ENCODE measurements around the gene JMJD6. TPM values are rescaled to one million over a fixed set of nuclear protein-coding genes. Genes with fewer than 3 reads are reported as not detected.

Gene JMJD6
- total RNA-seq, 3 donors from 2014 or later (not counting 1 experiment from before 2014, with no cell fraction given) = 169 to 257 (median 195) TPM

DNA sequence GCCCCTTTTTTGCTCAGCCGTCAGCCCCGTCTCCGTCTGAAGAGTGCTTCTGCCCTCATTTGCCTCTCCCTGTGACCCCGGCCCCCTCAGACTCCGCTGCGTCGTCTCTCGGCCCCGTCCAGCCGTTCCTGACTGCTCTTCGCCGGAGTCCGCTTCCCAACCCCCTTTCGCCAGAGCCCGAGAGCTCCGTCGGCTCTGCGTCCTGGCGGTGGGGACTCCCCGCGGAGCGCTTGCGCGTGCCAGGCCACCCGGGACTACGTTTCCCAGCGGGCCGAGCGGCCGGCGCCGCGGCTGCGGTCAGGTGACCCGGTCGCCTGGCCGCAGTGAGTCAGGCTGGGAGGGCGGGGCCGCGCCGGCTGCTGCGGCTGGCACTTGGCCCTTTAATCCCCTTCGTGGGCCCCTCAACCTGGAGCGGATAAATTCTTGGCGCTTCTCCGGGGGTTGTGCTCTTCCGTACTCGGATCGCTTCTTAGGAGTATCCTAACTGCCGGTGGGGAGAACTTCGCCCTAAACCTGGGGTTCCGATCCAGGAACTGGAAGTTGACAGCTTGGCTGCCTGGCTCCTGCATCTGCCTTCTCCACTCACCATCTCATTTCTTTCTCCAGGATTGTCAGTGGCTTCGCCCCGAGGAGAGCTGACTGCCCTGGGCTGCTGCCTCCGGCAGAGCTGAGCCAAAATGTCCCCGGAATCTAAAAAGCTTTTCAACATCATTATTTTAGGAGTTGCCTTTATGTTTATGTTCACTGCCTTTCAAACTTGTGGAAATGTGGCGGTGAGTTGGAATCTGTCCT is 11.5 kb upstream of the JMJD6 start, which contains the start of gene MFSD11:
Gene MFSD11, plus strand, starts transcription at position 444 of the 792 bp plus-strand sequence. Its CDS starts 234 bp downstream, at position 678.
- Mint-ChIP-seq H3K4me3 (peak within 1 kb of the TSS; percentile 96), H3K4me1 (peaks cover 53 to 54% of the 10 kb centered on the region in 2 donors), H3K36me3 (peaks cover 35% of the 10 kb centered on the region), H3K27ac (peak within 1 kb of the TSS; percentile 99), H3K9me3 (no peaks in the 10 kb centered on the region), H3K27me3 (ENCODE audit: low read depth in 2 of 2) (no peaks in the 10 kb centered on the region)
- Histone ChIP-seq H3K36me3 (ENCODE audit: control insufficient read depth, insufficient read depth, low read length) (peaks cover 38% of the 10 kb centered on the region), H3K27ac (ENCODE audit: low read length) (peak within 1 kb of the TSS; percentile 98), H3K4me3 (ENCODE audit: low read length) (peak within 1 kb of the TSS; percentile 81), H3K27me3 (ENCODE audit: control insufficient read depth, insufficient read depth, low read length) (no peaks in the 10 kb centered on the region), H3K9me3 (ENCODE audit: control insufficient read depth, insufficient read depth, low read length) (no peaks in the 10 kb centered on the region), H3K4me1 (ENCODE audit: control insufficient read depth, insufficient read depth, low read length) (peaks cover 23% of the 10 kb centered on the region)
- TF ChIP-seq, protein P1, sequence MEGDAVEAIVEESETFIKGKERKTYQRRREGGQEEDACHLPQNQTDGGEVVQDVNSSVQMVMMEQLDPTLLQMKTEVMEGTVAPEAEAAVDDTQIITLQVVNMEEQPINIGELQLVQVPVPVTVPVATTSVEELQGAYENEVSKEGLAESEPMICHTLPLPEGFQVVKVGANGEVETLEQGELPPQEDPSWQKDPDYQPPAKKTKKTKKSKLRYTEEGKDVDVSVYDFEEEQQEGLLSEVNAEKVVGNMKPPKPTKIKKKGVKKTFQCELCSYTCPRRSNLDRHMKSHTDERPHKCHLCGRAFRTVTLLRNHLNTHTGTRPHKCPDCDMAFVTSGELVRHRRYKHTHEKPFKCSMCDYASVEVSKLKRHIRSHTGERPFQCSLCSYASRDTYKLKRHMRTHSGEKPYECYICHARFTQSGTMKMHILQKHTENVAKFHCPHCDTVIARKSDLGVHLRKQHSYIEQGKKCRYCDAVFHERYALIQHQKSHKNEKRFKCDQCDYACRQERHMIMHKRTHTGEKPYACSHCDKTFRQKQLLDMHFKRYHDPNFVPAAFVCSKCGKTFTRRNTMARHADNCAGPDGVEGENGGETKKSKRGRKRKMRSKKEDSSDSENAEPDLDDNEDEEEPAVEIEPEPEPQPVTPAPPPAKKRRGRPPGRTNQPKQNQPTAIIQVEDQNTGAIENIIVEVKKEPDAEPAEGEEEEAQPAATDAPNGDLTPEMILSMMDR (IDR thresholded peaks at IDR 0.05) = no peak
- intact Hi-C loops (cut with micrococcal nuclease) = loop anchor here (1.0 to 10.0 kb wide), 3 partner anchors 22 to 473 kb away; partner anchors contain the start of gene UBALD2
- under 1% methylated on average over 55 of the region's 57 CpGs for WGBS (ENCODE audit: insufficient coverage)
- ATAC-seq (peak; percentile 59 to 82 (median 69)), DNase-seq (peak; percentile 91 to 97)

DNA sequence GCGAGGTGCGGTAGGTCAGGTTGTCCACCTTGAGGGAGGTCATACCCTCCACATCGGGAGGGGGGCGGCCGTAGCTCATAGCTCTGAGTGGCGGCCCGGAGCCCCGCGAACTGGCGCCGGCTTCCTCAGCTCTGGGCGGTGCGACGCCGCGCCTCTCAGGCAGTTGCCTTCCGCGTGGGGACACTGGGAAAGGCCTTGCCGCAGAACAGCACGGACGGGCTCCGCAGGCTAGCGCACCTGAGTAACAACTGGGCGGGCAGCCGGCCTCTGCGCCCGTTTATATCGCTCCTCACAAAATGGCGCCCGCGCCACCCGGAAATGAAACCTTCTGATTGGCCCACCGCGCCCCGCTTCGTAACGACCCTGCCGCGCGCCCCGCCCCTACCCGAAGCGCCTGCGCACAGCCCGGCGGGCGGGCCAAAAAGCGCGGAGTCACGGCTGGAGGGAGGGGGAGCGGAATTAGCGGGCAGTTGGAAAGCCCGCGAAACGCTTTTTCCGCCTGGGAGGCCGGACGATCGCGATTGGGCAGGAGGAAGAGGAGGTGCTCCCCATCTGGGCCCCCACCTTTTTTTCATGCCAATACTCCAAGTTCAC is 10.8 kb upstream of the JMJD6 start, which contains the start of gene SRSF2:
Gene SRSF2, minus strand, starts transcription at position 250 of the 594 bp plus-strand sequence. Its CDS starts 171 bp downstream, at position 79.
- Mint-ChIP-seq H3K27ac (peak within 1 kb of the TSS; percentile 99 to 100), H3K4me3 (peak within 1 kb of the TSS; percentile 96), H3K9me3 (no peaks in the 10 kb centered on the region), H3K36me3 (peaks cover 33% of the 10 kb centered on the region), H3K27me3 (ENCODE audit: low read depth in 2 of 2) (no peaks in the 10 kb centered on the region), H3K4me1 (peaks cover 53 to 59% of the 10 kb centered on the region in 2 donors)
- Histone ChIP-seq H3K4me3 (ENCODE audit: low read length) (peak within 1 kb of the TSS; percentile 81), H3K9me3 (ENCODE audit: control insufficient read depth, insufficient read depth, low read length) (no peaks in the 10 kb centered on the region), H3K27me3 (ENCODE audit: control insufficient read depth, insufficient read depth, low read length) (no peaks in the 10 kb centered on the region), H3K27ac (ENCODE audit: low read length) (peak within 1 kb of the TSS; percentile 98), H3K4me1 (ENCODE audit: control insufficient read depth, insufficient read depth, low read length) (peaks cover 26% of the 10 kb centered on the region), H3K36me3 (ENCODE audit: control insufficient read depth, insufficient read depth, low read length) (peaks cover 40% of the 10 kb centered on the region)
- ATAC-seq (peak; percentile 73 to 89 (median 75)), DNase-seq (peak; percentile 98 to 100)
- intact Hi-C loops (cut with micrococcal nuclease) = loop anchor here (1.0 to 10.0 kb wide), 3 partner anchors 21 to 472 kb away; partner anchors contain the start of gene UBALD2
- under 1% methylated on average over 60 of the region's 60 CpGs for WGBS (ENCODE audit: insufficient coverage)
- TF ChIP-seq, protein P1 (IDR thresholded peaks at IDR 0.05) = no peak

DNA sequence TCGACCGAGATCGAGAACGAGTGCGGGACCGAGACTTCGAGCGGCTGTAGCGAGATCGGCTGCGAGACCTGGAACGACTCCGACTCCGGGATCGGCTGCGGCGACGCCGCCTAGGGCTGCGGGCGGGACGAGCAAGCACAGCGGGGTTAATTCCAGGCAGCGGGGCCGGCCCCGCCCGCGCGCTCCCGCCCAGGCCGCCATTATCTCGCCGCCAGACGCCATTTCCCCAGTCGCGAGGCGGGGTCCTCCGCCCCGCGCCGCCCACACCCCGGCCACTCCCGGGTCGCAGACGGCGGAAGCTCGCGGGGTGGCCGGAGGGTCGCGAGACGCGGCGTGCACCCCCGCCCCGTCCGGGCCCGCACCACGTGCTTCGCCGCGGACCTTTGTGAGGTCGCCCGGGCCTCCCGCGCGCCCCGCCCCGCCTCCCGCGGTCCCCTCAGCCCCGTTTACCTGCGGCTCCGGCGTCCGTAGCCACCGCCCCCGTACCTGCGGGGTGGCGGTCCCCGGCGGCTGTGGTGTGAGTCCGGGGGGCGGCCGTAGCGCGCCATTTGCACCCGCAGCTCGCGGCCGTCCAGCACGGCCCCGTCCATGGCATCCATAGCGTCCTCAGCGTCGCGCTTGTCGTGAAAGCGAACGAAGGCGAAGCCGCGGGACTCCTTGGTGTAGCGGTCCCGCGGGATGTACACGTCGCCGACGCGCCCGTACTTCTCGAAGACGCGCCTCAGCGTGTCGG is 10.1 kb upstream of the JMJD6 start:
- ATAC-seq (peak; percentile 8 to 16 (median 14)), DNase-seq (peak; percentile 64 to 83)
- Histone ChIP-seq H3K4me1 (ENCODE audit: control insufficient read depth, insufficient read depth, low read length) (peaks cover 27% of the 10 kb centered on the region), H3K4me3 (ENCODE audit: low read length) (peak overlapping the region; percentile 81), H3K27me3 (ENCODE audit: control insufficient read depth, insufficient read depth, low read length) (no peaks in the 10 kb centered on the region), H3K27ac (ENCODE audit: low read length) (peak overlapping the region; percentile 98), H3K36me3 (ENCODE audit: control insufficient read depth, insufficient read depth, low read length) (peaks cover 43% of the 10 kb centered on the region), H3K9me3 (ENCODE audit: control insufficient read depth, insufficient read depth, low read length) (no peaks in the 10 kb centered on the region)
- Mint-ChIP-seq H3K4me1 (peaks cover 53 to 62% of the 10 kb centered on the region in 2 donors), H3K9me3 (no peaks in the 10 kb centered on the region), H3K27me3 (ENCODE audit: low read depth in 2 of 2) (no peaks in the 10 kb centered on the region), H3K4me3 (peak overlapping the region; percentile 96), H3K27ac (peak overlapping the region; percentile 99 to 100), H3K36me3 (peaks cover 29% of the 10 kb centered on the region)
- under 1% methylated on average over 117 of the region's 117 CpGs for WGBS (ENCODE audit: insufficient coverage)
- TF ChIP-seq, protein P1 (IDR thresholded peaks at IDR 0.05) = no peak
- intact Hi-C loops (cut with micrococcal nuclease) = loop anchor here (1.0 to 10.0 kb wide), 3 partner anchors 20 to 472 kb away; partner anchors contain the start of gene UBALD2

Measured in natural killer cell (primary cell).